NK-92 (cell line): ENCODE results near the gene NAT16.
"Not testable (repeated sequence)": the region's sequence is repeated elsewhere in the genome, so short reads cannot be mapped to it uniquely, and the experiment has no call there.

ENCODE experiments used
- DNase-seq: peaks from one replicate; lab custom pipeline; 2025; ENCODE audit not compliant: unreplicated experiment; lab: John Stamatoyannopoulos, UW

NAT16 gene

DNA sequence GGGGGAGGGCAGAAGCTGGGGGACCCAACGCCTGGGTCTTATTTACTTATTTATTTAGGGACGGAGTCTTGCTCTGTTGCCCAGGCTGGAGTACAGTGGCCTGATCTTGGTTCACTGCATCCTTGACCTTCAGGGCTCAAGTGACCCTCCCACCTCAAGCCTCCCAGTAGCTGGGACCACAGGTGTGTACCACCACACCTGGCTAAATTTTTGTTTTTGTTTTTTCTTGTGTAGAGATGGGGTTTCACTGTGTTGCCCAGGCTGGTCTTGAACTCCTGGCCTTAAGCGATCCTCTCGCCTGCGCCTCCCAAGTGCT lies 22.5 kb upstream of the NAT16 start:
- no peak for DNase-seq

- no peak for DNase-seq
These were observed 21.9 kb upstream of the NAT16 start for GRCh38 chr7:101201695-101202602.

- no peak for DNase-seq
These were observed 20.9 kb upstream of the NAT16 start, which contains the start of gene MOGAT3 for GRCh38 chr7:101200862-101201599. Gene MOGAT3, minus strand, starts transcription at chr7:101201036. Its CDS starts 182 bp downstream, at chr7:101200854.

- no peak for DNase-seq
These were observed 20.4 kb upstream of the NAT16 start for GRCh38 chr7:101200504-101200861.

DNA sequence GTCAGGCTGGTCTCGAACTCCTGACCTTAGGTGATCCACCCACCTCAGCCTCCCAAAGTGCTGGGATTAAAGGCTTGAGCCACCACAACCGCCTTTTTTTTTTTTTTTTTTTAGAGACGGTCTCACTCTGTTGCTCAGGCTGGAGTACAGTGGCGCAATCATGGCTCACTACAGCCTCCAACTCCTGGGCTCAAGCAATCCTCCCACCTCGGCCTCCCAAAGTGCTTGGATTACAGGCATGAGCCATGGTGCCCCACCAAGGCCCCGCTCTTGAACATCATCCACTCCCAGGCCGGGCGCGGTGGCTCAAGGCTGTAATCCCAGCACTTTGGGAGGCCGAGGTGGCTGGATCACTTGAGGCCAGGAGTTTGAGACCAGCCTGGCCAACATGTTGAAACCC lies 19.4 kb upstream of the NAT16 start:
- not testable (repeated sequence) for DNase-seq

DNA sequence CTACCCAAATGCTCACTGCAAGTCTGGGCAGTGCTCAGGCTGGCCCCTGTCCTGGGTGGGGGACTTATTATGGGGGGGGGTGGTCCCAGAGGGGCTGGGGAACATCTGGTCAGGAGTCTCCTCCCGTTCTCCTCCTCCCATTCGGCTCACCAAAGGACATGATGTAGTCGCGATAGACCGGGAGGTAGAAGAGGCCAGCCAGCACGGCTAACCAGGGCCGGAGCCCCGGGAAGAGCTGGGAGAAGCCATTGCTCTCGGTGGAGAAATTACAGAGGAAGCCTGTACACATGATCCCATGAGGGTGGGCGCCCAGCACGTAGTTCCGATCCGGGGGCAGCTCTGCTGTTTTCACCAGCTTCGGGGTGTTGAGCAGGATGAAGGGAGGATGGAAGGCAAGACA lies 18.4 kb upstream of the NAT16 start:
- DNase-seq = no peak

DNA sequence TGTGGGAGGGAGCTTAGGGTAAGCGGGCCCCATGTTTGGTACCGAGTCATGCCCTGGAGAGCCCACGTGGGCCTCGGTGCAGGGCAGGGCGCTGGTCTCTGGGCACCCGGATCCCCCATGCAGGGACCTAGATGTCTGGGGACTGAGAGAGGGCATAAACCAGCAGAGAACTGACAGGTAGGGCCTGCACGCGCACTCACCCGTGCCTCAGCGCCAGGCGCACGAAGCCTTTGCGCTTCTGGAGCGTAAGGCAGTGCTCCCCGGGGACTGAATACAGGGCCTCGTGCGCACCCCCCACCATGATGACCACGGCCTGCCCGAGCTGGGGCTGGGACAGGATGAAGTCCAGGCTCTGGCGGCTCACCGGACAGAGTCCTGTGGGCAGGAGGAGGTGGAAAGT lies 17.9 kb upstream of the NAT16 start:
- no peak for DNase-seq

DNA sequence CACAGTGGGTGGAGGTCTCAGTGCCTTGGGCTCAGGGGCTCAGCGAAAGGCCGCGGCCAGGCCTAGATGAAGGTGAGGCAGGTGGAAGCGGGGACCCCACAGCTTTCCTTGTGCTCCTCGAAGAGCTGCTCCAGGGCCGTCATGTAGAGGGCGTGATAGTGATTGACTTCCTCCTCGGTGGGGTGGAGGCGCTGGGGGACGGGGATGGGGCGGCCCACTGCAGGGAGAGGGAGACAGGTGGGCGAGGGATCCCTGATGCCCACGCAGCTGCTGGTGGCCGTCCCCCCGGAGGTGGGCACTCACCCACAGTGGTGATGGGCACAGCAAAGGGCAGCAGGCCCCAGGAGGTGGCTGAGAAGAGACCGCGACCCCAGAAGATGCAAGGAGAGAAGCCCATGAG lies 15.8 kb upstream of the NAT16 start:
- DNase-seq = no peak

DNA sequence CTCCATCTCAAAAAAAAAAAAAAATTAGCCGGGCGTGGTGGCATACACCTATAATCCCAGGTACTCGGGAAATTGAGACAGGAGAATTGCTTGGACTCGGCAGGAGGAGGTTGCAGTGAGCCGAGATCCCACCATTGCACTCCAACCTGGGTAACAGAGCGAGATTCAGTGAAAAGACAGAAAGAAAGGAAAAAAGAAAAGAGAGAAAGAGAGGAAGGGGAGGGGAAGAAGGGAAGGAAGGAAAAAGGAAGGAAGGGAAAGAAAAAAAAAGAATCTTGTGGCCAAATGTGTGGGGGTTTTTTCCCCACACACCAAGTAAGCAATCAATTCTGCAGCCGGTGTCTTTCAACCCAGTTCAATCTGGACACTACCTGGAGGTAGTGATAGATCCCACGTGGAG lies 9.0 kb upstream of the NAT16 start:
- DNase-seq = no peak

DNA sequence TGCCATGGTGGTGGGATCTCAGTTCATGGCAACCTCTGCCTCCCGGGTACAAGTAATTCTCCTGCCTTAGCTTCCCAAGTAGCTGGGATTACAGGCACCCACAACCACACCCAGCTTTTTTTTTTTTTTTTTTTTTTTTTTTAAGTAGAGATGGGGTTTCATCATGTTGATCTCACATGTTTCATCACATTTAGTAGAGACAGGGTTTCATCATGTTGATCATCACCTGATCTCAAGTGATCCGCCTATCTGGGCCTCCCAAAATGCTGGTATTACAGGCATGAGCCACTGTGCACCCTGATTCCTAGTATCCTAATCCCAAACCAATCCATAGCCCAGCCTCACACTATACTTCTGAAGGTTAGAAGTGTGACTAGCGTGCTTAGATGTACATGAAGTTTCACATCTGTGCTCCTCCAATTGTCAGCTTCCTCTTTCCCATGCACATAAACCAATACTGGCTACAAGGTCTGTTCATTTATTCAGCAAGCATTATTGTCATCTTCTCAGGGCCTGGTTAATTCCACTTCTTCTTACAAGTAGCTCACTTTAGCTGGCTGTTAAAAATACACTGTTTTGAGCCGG lies 6.8 kb upstream of the NAT16 start:
- no peak for DNase-seq

GRCh38 chr7:101186194-101186593 lies 6.1 kb upstream of the NAT16 start:
- no peak for DNase-seq

- no peak for DNase-seq
These were observed 5.3 kb upstream of the NAT16 start for GRCh38 chr7:101185258-101185839.

DNA sequence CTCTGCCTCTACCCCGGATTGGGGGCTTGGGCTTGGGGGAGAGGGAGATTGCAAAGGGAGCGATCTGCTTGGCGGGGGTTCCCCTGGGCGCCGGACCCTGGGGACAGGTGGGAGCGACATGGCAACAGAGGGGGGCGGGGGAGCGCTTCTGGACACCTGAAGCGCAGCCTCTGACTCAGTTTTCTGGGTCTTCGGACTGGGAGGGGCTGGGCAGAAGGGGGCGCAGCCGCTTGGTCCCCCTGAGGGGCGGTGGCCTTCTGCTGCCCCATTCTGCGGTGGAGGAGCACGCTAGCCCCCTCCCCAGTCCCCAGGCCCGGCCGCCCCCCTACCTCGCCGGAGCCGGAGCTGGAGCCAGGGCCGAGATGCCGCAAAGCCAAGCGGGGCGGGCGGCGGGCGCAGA lies 380 bp downstream of the NAT16 start:
- DNase-seq = no peak

GRCh38 chr7:101179117-101179516 lies 976 bp downstream of the NAT16 start:
- no peak for DNase-seq

DNA sequence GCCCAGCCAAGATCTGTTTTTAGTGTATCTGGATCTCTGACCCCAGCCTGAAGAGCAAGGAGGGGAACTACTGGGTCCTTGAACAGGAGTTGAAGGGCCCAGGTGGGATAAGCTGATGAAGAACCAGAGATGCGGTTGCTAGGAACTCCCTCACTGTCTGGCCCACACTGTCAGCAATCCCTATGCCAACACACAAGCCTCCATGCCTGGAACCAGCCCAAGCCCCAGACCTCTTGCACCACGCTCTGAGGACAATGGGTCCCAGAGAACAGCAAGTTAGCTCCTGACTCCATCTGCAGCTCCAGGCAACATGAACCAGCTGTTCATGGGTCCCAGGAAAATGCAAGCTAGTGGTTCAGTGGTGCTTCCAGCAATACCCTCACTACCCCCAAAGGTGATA lies 2.4 kb downstream of the NAT16 start:
- no peak for DNase-seq

DNA sequence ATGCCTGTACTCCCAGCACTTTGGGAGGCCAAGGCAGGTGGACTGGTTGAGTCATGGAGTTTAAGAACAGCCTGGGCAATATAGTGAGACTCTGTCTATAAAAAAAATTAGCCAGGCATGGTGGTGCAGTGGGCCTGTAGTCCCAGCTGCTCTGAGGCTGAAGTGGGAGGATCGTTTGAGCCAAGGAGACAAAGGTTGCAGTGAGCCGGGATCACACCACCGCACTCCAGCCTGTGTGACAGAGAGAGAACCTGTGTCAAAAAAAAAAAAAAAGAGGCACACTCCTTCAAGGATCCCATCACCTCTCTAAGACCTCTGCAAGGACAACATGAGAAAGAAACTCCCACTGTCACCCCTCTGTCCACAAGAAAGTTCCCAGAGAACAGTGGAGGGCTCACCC lies 4.4 kb downstream of the NAT16 start:
- no peak for DNase-seq

- DNase-seq = no peak
These were observed 5.7 kb downstream of the NAT16 start for GRCh38 chr7:101174322-101174854.

DNA sequence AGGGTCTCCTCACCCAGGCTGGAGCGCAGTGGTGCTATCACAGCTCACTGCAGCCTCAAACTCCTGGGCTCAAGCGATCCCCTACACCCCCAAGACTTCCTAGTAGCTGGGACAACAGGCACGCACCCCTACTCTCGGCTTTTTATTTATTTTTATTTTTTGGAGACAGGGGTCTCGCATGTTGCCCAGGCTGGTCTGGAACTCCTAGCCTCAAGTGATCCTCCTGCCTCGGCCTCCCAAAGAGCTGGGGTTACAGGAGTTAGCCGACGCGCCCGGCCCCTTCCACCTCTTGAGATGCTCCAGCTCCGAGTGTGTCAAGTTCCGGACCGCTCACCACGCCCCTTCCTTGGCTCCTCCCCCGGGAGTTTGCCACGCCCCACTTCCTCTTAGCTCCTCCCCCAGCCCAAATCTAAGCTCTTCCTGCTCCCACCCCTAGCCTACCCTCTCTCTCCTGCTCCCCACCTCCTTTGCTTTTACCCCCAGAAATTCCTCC lies 6.3 kb downstream of the NAT16 start:
- DNase-seq = no peak

DNA sequence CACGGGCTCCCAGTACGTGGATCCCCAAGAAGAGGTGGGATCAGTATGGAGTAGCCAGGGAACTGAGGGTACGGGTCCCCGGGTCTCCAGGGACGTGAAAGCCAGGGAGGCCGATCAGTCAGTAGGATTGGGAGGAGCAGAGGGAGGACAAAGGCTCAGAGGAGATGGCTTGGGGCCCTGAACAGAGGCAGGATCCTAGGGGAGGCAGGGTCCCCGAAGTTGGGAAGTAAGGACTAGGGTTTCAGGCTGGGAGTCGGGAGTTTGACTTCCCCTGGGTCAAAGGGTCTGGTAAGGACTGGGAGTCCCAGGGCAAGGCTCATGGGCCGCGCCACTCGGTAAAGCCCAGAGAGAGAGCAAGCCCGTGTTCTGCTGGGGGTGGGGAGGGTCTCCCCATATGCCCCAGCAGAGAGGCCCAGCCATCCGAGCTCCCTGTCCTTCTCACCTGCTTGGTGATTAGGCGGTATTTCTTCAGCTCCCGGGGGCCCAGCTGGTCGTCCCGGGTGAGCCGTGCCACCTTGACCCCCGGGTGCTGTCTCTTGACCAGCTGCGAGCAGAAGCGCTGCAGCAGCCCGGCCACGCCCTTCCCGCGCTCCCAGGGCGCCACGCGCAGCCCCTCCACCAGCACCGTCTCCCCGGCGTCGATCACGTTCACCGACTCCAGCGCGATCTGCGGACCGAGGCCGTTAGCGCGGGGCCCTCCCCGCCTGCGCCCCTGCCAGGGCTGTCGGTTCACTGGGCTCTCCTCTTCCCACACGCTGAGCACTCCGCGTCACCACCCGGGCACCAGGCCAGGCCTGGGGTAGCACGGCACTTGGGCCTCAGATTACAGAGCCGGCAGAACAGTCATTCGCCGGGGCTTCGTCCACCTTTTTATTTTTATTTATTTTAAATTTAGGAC lies 7.0 kb downstream of the NAT16 start:
- DNase-seq = no peak
